ENCODE data around the gene PTBP1.

Gene PTBP1

DNA sequence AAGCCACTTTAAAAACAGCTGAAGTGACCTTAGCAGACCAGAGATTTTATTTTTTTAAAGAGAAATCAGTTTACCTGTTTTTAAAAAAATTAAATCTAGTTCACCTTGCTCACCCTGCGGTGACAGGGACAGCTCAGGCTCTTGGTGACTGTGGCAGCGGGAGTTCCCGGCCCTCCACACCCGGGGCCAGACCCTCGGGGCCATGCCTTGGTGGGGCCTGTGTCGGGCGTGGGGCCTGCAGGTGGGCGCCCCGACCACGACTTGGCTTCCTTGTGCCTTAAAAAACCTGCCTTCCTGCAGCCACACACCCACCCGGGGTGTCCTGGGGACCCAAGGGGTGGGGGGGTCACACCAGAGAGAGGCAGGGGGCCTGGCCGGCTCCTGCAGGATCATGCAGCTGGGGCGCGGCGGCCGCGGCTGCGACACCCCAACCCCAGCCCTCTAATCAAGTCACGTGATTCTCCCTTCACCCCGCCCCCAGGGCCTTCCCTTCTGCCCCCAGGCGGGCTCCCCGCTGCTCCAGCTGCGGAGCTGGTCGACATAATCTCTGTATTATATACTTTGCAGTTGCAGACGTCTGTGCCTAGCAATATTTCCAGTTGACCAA is 13.7 kb downstream of the PTBP1 start:
- no peak for DNase-seq (ENCODE audit: low read depth)
- no peak overlapping the region for H3K4me3 ChIP-seq (ENCODE audit: low read depth, low read length)
- TF ChIP-seq, protein P1, sequence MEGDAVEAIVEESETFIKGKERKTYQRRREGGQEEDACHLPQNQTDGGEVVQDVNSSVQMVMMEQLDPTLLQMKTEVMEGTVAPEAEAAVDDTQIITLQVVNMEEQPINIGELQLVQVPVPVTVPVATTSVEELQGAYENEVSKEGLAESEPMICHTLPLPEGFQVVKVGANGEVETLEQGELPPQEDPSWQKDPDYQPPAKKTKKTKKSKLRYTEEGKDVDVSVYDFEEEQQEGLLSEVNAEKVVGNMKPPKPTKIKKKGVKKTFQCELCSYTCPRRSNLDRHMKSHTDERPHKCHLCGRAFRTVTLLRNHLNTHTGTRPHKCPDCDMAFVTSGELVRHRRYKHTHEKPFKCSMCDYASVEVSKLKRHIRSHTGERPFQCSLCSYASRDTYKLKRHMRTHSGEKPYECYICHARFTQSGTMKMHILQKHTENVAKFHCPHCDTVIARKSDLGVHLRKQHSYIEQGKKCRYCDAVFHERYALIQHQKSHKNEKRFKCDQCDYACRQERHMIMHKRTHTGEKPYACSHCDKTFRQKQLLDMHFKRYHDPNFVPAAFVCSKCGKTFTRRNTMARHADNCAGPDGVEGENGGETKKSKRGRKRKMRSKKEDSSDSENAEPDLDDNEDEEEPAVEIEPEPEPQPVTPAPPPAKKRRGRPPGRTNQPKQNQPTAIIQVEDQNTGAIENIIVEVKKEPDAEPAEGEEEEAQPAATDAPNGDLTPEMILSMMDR (IDR thresholded peaks at IDR 0.05; ENCODE audit: insufficient read depth, low read depth, low read length, missing control alignments), result no peak

DNA sequence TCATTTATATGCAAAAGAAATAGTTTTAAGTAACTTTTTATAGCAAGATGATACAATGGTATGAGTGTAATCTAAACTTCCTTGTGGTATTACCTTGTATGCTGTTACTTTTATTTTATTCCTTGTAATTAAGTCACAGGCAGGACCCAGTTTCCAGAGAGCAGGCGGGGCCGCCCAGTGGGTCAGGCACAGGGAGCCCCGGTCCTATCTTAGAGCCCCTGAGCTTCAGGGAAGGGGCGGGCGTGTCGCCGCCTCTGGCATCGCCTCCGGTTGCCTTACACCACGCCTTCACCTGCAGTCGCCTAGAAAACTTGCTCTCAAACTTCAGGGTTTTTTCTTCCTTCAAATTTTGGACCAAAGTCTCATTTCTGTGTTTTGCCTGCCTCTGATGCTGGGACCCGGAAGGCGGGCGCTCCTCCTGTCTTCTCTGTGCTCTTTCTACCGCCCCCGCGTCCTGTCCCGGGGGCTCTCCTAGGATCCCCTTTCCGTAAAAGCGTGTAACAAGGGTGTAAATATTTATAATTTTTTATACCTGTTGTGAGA is 14.3 kb downstream of the PTBP1 start:
- no peak for DNase-seq (ENCODE audit: low read depth)
- no peak overlapping the region for H3K4me3 ChIP-seq (ENCODE audit: low read depth, low read length)
- TF ChIP-seq, protein P1 (IDR thresholded peaks at IDR 0.05; ENCODE audit: insufficient read depth, low read depth, low read length, missing control alignments), result no peak

DNA sequence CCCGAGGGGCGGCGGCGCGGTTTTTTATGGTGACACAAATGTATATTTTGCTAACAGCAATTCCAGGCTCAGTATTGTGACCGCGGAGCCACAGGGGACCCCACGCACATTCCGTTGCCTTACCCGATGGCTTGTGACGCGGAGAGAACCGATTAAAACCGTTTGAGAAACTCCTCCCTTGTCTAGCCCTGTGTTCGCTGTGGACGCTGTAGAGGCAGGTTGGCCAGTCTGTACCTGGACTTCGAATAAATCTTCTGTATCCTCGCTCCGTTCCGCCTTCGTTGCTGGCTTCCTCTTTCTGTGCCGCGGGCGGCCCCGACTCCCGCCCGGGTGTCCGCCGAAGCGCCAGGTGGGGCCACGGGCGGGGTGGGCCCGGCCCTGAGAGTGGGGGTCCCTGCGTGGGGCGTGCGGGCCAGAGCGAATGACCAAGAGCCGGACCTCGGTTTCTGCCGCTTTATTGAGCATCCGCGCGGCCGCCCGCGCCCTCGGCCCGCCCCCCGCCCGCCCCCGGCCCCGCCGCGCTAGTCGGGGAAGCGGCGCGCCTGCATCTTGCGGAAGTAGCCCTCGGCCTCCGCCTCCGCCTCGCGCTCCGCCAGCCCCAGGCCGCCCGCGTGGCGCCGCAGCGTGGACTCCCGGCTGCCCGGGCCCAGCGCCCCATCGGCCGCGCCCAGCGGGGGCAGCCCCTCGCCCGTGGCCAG is 14.9 kb downstream of the PTBP1 start:
- no peak for DNase-seq (ENCODE audit: low read depth)
- TF ChIP-seq, protein P1 (IDR thresholded peaks at IDR 0.05; ENCODE audit: insufficient read depth, low read depth, low read length, missing control alignments), result no peak
- no peak overlapping the region for H3K4me3 ChIP-seq (ENCODE audit: low read depth, low read length)

DNA sequence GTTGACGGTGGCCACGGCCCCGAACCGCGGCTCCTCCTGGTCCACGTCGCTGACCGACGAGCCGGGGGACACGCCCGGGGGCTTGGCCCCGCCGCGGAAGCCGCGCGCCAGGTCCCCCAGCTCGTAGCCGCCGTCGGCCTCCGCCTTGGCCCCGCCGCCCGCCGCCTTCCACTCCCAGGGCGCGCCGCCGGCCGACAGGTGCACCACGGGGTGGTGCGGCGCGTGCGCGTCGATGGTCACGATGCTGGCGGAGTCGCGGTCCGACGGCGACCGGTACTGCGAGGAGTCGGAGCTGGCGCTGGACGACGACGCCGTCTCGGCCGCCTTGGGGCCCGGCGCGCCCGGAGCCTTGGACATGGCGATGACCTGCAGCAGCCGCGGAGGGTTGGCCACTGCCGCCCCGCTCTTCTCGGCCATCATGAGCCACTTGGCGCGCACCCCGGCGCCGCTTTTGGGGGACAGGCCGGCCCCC is 15.5 kb downstream of the PTBP1 start:
- TF ChIP-seq, protein P1 (IDR thresholded peaks at IDR 0.05; ENCODE audit: insufficient read depth, low read depth, low read length, missing control alignments), result no peak
- DNase-seq (ENCODE audit: low read depth), result no peak
- no peak overlapping the region for H3K4me3 ChIP-seq (ENCODE audit: low read depth, low read length)

DNA sequence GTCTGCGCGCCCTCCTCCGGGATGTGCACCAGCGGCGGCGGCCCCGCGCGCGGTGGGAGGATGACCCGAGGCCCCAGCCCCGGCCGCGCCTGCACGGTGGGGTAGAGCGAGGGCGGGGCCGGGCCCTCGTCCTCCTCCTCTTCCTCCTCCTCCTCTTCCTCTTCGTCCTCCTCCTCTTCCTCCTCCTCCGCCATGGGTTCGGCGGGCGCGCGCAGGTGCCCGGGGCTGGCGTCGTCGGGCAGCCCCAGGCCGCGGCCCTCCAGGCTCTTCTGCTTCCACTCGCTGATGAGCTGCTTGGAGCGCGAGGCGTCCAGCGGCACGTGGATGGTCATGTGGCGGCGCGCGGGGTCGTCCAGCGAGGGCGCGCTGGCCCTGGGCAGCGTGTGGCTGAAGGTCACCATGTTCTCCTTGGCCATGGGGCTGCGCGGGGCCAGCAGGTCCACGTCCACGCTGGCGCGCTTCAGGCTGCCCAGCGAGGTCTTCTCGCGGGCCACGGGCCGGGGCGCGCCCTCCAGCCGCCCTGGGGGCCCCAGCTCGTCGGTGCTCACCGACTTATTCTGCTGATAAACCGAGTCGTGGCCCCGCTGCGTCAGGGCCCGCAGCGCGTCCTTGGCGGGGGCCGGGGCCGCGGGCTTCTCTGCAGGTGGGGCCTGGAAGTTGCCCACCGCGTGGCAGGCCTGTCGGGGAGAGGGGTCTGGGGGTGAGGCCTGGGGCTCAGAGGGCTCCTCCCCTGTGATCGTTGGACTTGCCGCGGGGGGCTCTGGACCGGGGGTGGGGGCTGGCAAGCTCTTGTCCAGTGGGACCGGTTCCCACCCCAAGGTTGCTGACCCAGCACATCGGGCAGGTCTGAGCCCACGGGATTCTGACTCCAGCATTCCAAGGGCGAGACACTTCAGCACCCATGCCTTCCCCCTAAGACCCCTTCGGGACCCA is 16.2 kb downstream of the PTBP1 start:
- TF ChIP-seq, protein P1 (IDR thresholded peaks at IDR 0.05; ENCODE audit: insufficient read depth, low read depth, low read length, missing control alignments), result no peak
- H3K4me3 ChIP-seq (ENCODE audit: low read depth, low read length), result no peak overlapping the region
- no peak for DNase-seq (ENCODE audit: low read depth)

DNA sequence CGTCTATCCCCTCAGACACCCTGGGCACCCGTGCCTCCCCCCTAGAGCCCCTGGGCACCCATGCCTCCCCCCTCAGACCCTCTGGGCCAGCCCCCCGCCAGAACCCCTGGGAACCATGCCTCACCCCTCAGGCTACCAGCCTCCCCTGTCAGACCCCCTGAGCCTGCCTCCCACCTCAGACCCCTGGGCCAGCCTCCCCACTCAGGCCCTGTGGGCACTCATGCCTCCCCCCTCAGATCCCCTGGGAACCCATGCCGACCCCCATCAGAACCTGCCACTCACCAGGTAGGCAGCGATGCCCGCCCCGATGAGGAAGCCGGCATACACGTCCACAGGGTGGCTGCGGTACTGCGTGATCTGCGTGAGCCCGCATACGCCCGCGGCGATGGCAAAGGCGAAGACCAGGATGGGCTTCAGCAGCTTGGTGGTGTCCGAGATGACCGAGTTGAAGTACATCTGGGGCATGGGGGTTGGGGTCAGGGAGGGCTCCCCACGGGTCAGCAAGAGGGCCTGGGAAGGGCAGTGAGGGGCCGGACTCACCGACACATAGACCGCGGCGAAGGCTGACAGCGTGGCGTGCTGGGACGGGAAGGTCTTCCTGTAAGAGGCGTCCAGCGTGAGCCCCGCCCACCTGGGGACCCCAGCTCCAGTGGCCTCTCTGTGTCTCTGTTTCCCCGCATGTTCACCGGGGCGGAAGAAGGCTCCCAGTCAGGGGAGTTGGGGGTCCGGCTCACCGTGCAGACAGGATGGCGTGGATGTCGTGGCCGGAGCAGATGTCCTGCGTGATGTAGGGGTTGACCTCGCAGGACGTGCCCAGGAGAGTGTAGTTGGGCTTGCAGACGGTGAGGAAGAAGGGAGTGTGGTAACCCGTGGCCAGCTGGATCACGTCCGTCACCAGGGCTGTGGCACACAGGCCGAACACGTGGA is 17.2 kb downstream of the PTBP1 start:
- no peak for DNase-seq (ENCODE audit: low read depth)
- TF ChIP-seq, protein P1 (IDR thresholded peaks at IDR 0.05; ENCODE audit: insufficient read depth, low read depth, low read length, missing control alignments), result no peak
- H3K4me3 ChIP-seq (ENCODE audit: low read depth, low read length), result no peak overlapping the region
